ENCODE data around the gene ARL15.
A peak's percentile ranks its signal among the peaks of the same experiment; 100 is the strongest.

Gene ARL15

DNA sequence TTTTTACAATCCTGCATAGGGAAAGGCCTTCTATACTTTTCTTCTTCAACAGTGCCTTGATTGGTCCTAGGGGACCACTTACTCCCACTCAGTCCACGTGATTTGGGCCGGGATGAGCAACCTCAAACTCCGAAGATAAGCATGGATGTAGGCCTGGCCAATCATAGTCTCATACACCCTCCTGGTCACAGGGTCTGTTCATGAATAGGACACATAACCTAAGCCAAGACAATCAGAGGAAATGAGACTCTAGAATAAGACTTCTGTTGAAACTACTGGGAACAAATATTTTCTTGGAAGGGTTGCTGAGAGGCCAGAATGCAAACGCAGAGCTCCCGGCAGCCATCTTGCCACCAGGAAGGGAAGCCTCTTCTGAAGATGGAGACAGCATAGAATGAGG is 68.1 kb downstream of the ARL15 start:
- TF ChIP-seq, protein P1, sequence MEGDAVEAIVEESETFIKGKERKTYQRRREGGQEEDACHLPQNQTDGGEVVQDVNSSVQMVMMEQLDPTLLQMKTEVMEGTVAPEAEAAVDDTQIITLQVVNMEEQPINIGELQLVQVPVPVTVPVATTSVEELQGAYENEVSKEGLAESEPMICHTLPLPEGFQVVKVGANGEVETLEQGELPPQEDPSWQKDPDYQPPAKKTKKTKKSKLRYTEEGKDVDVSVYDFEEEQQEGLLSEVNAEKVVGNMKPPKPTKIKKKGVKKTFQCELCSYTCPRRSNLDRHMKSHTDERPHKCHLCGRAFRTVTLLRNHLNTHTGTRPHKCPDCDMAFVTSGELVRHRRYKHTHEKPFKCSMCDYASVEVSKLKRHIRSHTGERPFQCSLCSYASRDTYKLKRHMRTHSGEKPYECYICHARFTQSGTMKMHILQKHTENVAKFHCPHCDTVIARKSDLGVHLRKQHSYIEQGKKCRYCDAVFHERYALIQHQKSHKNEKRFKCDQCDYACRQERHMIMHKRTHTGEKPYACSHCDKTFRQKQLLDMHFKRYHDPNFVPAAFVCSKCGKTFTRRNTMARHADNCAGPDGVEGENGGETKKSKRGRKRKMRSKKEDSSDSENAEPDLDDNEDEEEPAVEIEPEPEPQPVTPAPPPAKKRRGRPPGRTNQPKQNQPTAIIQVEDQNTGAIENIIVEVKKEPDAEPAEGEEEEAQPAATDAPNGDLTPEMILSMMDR (IDR thresholded peaks at IDR 0.05; ENCODE audit: low read length, missing control alignments), result no peak
- no peak overlapping the region for H3K4me3 ChIP-seq (replicated peaks; ENCODE audit: low read depth, low read length)
- peak; percentile 24 for DNase-seq (ENCODE audit: low read depth)

DNA sequence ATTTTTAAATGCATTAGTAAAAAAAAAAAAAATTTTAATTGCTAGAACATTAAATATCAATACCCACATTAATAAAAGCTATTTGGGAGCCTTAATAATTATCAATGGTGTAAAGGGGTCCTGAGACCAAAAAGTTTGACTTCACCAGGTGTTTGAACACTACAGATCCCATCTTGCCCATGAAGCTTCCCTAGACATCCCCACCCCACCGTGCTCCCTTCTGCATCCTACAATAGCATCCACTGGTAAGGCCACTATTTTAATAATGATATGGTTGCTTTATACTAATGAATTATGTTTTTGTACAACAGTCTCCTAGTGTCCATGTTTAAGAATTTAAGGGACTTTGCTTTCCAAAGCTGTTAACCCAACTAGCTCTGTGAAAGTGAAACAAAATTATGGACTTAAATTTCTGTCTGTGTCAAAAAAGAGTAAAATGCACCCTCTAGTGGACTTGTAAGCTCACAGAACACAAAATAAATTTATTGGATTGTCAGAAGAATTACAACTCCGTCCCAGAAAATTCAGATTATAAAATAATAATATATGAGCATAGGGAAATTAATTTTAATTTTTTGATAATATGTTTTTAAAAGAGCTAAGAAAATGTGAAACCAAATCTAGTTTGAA is 76.0 kb downstream of the ARL15 start:
- TF ChIP-seq, protein P1 (IDR thresholded peaks at IDR 0.05; ENCODE audit: low read length, missing control alignments), result peak; percentile 66
- no peak overlapping the region for H3K4me3 ChIP-seq (replicated peaks; ENCODE audit: low read depth, low read length)
- DNase-seq (ENCODE audit: low read depth), result peak; percentile 73

DNA sequence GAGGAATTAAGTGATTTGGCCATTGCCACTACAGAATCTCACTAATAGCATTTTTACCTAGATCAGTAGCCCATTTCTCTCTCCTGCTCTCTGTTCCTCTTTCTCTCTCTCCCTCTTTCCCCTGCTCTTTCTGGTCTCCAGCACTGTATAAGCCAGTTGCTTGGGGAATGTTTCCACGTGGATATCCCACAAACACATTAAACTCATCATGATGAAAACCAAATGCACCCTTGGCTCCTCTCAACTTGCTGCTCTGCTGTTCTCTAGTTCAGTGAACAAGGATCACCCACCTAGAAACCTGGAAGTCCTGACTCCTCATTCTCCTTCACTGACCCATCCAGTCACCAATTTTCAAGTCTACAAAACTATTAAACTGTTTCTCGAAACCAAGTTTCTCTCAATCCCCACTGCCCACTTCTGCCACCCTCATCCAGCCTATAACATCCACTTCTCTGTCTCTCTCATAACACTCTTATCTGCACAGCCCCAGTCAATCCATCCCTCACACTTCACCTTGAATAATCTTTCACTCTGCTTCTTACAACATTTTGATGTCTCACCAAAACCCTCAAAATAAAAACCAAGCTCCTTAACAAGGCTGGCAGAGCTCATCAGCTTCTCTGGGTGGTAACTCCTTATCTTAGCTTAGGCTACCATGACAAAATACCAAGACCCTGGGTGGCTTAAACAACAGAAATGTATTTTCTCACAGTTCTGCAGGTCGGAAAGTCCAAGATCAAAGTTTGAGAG is 79.3 kb downstream of the ARL15 start:
- TF ChIP-seq, protein P1 (IDR thresholded peaks at IDR 0.05; ENCODE audit: low read length, missing control alignments), result no peak
- DNase-seq (ENCODE audit: low read depth), result no peak
- H3K4me3 ChIP-seq (replicated peaks; ENCODE audit: low read depth, low read length), result no peak overlapping the region

DNA sequence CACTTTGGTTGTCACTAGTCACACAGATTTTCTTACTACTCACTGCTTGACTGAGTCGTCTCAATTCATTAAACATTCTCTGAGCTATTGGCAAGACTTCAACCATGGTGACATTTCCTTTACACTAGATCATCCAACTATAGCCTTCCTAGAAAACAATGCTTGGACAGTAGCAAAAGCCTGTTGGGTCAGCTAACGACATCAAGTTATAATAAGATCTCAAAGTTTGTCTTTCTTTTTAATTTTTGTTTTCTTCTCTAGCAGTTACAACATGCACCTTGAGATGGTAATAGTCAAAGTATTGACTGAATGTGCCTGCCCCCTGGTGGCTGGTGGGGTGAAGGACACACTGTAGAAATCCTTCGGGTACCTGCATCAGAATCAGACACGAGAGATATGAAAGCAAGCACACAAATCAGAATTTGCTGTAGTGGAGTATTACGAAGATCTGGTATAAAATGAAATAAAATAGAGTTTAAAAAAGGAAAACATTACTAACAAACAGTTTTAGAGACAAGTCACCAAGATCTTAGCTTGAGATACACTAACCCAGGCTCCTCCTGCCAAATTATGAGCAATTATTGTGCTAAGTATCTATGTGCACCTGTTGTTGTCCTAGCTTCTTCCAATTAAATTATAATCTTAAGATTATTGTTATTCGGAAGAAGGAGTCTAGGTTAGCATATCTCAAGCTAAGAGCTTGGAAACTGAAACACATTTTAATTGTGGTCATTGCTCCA is 81.2 kb downstream of the ARL15 start:
- peak; percentile 71 for DNase-seq (ENCODE audit: low read depth)
- H3K4me3 ChIP-seq (replicated peaks; ENCODE audit: low read depth, low read length), result no peak overlapping the region
- TF ChIP-seq, protein P1 (IDR thresholded peaks at IDR 0.05; ENCODE audit: low read length, missing control alignments), result peak; percentile 97

DNA sequence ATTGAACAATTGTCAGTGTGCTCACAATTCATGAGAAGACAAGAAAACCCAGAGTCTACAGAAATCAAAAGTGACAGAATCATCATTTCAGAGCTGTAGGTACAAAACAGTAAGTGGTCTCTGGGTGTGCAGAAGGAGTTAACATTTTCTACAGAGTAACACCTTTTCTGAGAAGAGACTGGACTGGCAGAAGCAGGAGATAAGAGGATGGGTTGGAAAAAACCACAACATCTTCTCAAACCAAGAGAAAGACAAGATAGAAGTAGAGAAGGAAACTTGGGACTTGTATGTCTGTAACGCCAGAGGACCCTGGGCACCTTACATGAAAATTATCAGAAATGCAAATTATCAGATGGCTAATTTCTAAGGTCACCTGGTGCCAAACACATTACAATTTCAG is 82.6 kb downstream of the ARL15 start:
- no peak for DNase-seq (ENCODE audit: low read depth)
- H3K4me3 ChIP-seq (replicated peaks; ENCODE audit: low read depth, low read length), result no peak overlapping the region
- TF ChIP-seq, protein P1 (IDR thresholded peaks at IDR 0.05; ENCODE audit: low read length, missing control alignments), result no peak

DNA sequence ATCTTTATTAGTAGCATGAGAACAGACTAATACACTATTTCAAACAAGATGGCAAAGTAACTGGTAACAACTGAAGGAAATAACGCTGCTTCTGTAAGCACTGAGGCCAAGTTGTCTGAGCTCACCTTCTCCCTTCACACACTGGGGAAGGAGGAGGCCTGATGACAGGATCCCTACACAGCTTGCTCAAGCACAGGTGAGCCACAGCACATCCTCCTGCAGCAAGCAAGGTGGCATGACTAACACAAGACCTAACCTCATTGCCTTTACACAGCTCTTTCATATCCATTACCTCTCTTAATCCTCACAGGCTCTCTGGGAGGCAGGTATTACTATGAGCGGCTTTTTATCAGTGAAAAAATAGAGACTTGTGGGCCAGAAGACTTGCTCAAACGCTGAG is 83.3 kb downstream of the ARL15 start:
- TF ChIP-seq, protein P1 (IDR thresholded peaks at IDR 0.05; ENCODE audit: low read length, missing control alignments), result no peak
- no peak for DNase-seq (ENCODE audit: low read depth)
- H3K4me3 ChIP-seq (replicated peaks; ENCODE audit: low read depth, low read length), result no peak overlapping the region

Data from fibroblast of pulmonary artery (primary cell).